ENCODE results near the gene TRIM36.

Gene TRIM36, protein sequence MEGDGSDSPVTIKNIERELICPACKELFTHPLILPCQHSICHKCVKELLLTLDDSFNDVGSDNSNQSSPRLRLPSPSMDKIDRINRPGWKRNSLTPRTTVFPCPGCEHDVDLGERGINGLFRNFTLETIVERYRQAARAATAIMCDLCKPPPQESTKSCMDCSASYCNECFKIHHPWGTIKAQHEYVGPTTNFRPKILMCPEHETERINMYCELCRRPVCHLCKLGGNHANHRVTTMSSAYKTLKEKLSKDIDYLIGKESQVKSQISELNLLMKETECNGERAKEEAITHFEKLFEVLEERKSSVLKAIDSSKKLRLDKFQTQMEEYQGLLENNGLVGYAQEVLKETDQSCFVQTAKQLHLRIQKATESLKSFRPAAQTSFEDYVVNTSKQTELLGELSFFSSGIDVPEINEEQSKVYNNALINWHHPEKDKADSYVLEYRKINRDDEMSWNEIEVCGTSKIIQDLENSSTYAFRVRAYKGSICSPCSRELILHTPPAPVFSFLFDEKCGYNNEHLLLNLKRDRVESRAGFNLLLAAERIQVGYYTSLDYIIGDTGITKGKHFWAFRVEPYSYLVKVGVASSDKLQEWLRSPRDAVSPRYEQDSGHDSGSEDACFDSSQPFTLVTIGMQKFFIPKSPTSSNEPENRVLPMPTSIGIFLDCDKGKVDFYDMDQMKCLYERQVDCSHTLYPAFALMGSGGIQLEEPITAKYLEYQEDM

GRCh38 chr5:115169487-115170133 lies at the start of gene TRIM36:
TSS of gene TRIM36 (minus strand) at chr5:115169908. CDS start at chr5:115169634, 274 bp downstream.
- DNase-seq (ENCODE audit: low read depth) = peak; percentile 30

- DNase-seq (ENCODE audit: low read depth) = no peak
Observed at GRCh38 chr5:115214541-115214940, 44.8 kb upstream of the TRIM36 start.

- DNase-seq (ENCODE audit: low read depth) = no peak
Observed at GRCh38 chr5:115209279-115209678, 39.6 kb upstream of the TRIM36 start.

GRCh38 chr5:115202952-115203351 lies 33.2 kb upstream of the TRIM36 start:
- no peak for DNase-seq (ENCODE audit: low read depth)

- DNase-seq (ENCODE audit: low read depth) = no peak
Observed at GRCh38 chr5:115196161-115196560, 26.5 kb upstream of the TRIM36 start.

DNA sequence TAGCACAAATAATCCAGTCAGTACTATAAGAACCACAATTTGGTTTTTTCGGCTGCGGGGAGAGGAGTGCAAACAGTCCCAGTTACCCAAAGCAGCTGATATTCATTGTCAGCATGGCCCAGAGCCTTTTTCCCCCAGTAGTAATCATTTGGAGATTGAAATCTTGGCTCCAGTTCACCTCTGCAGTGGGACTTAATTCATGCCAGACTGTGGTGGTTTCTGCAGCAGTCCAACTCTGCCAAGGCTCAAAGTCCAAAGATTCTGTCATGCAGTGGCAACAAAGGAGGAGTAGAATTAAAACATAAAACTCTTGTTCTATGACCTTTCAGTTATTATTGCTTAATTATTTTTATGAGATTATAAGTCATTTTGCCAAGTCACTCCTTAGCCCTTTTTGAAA lies 25.0 kb upstream of the TRIM36 start:
- DNase-seq (ENCODE audit: low read depth) = peak; percentile 20

GRCh38 chr5:115193295-115193694 lies 23.6 kb upstream of the TRIM36 start:
- no peak for DNase-seq (ENCODE audit: low read depth)

DNA sequence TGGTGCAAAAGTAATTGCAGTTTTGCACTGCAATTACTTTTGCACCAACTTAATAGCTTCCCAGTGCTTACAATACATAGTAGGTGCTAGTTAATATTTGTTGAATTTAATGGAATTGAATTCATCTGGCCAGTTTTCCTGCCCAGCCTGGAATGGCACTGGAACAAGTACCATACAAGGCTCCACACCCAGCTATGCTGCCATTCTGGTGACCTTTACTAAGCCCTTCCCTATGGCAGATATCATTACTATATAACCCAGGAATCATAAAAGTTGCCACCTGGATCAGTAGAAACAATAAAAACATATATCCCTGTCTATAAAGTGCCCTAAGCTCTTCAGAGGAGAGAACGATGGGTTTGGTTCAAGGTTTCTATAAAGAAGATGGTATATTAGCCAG lies 22.4 kb upstream of the TRIM36 start:
- no peak for DNase-seq (ENCODE audit: low read depth)

GRCh38 chr5:115191474-115192031 lies 21.8 kb upstream of the TRIM36 start:
- no peak for DNase-seq (ENCODE audit: low read depth)

GRCh38 chr5:115190388-115190787 lies 20.7 kb upstream of the TRIM36 start:
- no peak for DNase-seq (ENCODE audit: low read depth)

GRCh38 chr5:115189866-115190265 lies 20.2 kb upstream of the TRIM36 start:
- DNase-seq (ENCODE audit: low read depth) = no peak

- DNase-seq (ENCODE audit: low read depth) = no peak
Observed at GRCh38 chr5:115186794-115187193, 17.1 kb upstream of the TRIM36 start.

- no peak for DNase-seq (ENCODE audit: low read depth)
Observed at GRCh38 chr5:115184770-115185169, 15.1 kb upstream of the TRIM36 start.

DNA sequence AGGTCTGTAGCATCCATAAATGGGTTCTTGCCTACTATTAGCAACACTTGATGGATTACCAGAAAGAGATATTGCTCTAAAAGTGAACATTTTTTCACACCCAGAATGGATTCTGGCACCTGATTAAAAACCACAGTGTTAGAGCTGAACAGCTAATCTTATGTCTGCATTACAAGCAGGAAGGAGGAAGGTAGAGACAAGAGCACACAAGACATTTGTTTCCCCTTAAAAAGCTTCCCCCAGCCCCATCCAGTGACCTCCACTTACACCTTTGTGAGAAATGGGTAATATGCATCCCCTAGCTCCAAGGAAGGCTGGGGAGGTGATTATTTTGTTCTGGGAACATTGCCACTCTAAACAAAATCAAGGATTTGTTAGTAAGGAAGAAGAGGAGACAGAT lies 12.0 kb upstream of the TRIM36 start:
- DNase-seq (ENCODE audit: low read depth) = no peak

DNA sequence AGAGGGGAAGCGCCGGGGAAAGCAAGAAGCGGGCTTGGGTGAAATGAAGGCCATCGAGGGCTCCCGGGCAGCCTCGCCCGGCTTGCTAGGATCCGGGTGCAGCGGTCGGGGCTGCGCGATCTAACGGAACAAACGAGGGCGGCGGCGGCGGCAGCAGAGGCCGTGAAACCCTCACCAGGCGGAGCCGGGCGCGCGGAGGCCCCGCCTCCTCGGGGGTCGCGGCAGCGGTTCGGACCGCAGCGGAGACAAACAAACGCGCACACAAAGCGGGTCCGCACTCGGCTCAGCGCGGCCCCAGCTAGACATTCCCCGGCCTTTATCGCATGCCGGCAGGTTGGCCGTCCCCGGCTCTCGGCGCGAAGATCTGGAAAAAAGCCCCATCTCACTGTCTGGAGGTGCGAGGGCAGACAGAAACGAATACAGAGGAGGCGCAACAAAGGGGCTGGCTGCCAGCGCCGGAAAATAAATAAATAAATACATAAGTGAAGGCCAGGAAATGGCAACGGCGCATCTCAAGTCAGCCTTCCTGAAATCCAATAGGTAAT lies 10.5 kb upstream of the TRIM36 start:
- no peak for DNase-seq (ENCODE audit: low read depth)

GRCh38 chr5:115179394-115180164 lies 9.9 kb upstream of the TRIM36 start:
- DNase-seq (ENCODE audit: low read depth) = no peak

DNA sequence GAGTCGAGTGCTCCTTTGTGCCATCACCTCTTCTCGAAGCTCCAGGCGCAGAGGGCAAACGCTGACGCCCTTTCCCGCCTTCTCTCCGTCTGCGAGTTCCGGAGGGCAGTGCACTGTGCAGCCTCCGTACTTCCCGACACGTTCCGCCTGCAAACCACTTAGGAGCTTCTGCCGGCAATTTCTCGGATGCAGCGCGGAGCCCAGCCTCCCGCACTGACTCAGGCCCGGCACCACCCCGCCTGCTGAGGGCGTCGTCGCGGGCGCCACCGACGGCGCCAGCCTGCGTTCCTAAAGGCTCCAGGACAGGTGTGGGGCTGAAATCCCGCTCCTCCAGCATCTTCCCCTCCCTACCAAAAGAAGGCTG lies 9.3 kb upstream of the TRIM36 start:
- DNase-seq (ENCODE audit: low read depth) = no peak

DNA sequence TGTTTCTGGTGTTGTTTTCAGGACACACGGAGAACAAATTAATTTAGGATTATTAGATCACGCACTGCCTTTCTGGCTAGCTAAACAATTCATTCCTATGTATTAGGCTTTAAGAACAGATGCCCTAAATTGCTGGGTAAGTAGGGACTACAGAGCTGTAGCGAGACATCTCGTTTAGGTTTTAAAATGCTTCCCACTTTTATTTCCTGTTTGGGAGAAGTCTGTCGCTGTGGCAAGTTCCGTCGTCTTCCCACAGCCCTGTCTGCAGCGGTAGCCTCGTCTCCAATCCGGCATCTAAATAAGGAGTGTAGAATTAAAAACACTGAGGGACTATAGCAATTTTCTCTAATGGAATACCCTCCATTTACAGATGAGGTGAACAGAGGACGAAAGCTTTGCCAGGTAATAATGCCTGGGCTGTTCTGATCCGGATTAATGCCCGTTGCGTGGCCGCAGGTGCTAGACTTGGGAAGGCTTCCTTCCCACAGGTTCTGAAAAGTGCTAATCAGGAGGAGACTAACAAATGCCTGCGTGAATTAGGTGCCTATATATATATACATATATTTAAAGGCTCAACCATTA lies 1.3 kb upstream of the TRIM36 start:
- DNase-seq (ENCODE audit: low read depth) = no peak

- no peak for DNase-seq (ENCODE audit: low read depth)
Observed at GRCh38 chr5:115170134-115170928, 623 bp upstream of the TRIM36 start.

GRCh38 chr5:115168829-115169486 lies 750 bp downstream of the TRIM36 start:
- DNase-seq (ENCODE audit: low read depth) = no peak
